Activated effector memory CD4-positive, alpha-beta T cell treated with anti-CD3 and anti-CD28 coated beads, Interleukin-2, amount 50 U/mL, for 16 hours (primary cell): ENCODE measurements around the gene SPARC.
"Not testable (repeated sequence)": the region's sequence is repeated elsewhere in the genome, so short reads cannot be mapped to it uniquely, and the experiment has no call there.

ENCODE experiments used
- DNase-seq: peaks from one replicate; pipeline ENCODE4 v3.0.0-alpha.2; 2020

The SPARC gene, protein sequence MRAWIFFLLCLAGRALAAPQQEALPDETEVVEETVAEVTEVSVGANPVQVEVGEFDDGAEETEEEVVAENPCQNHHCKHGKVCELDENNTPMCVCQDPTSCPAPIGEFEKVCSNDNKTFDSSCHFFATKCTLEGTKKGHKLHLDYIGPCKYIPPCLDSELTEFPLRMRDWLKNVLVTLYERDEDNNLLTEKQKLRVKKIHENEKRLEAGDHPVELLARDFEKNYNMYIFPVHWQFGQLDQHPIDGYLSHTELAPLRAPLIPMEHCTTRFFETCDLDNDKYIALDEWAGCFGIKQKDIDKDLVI

DNA sequence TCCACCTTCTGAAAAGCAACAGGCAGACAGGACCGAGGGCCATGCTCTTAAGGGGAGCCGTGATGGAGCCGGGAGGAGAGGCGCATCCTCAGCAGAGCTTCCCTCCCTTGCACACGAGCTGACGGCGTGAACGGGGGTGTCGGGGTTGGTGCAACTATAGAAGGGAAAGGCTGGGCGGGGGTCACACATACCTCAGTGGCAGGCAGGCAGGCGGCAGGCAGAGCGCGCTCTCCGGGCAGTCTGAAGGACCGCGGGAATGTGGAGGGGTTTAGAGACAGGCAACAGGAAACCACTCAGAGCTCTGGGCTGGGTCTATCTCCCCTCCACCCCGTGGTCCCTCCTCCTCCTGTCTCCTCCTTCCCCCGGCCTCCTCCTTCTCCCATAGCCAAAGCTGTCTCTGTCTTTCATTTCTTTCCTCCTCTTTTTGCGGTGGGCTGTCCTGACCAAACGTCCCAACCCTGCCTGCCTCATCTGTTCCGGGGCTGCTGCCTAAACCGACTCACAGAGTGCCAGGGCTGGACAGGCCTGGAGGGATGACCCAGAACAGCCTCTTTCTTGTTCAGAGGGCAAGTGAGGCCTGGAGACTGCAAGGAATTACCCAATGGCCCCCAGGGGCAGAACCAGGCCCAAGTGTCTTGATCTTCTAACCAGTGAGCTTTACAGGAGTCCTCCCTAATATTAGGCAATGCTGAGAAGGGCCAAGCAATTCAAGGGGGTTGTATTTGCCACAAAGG is at the start of gene SPARC:
SPARC (minus strand) TSS at position 242 of the 734 bp plus-strand sequence. CDS start 10,727 bp downstream, outside the sequence.
- no peak for DNase-seq

DNA sequence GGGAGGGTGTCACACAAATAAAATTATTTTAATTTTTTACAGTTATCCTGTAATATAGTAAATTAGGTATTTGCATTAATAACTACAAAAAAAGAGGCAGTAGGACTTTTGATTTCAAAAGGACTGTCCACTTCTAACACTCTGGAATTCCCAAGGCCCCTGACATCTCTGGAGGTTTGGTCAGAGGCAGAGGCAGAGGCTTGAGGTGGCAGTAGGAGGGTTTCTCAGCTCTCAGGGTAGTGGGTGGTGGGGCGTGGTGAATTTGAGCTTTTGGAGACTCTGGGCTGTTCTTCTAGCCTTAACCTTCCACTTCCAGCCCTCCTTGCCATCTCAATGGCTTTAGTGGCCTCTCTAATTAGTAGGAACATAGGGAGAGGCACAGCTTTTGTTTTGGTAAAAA is 48.9 kb upstream of the SPARC start:
- DNase-seq = no peak

DNA sequence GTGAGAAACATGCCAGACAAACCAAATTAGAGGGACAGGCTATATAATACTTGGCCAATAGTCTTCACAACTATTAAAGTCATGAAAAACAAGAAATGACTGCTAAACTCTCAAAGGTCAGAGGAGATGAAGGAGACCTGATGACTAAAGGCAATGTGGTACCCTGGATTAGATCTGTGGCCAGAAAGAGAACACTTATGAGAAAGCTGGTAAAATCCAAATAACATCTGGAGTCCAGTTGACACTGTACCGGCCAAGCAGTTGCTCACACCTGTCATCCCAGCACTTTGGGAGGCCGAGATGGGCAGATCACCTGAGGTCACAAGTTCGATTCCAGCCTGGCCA is 47.3 kb upstream of the SPARC start:
- DNase-seq = no peak

DNA sequence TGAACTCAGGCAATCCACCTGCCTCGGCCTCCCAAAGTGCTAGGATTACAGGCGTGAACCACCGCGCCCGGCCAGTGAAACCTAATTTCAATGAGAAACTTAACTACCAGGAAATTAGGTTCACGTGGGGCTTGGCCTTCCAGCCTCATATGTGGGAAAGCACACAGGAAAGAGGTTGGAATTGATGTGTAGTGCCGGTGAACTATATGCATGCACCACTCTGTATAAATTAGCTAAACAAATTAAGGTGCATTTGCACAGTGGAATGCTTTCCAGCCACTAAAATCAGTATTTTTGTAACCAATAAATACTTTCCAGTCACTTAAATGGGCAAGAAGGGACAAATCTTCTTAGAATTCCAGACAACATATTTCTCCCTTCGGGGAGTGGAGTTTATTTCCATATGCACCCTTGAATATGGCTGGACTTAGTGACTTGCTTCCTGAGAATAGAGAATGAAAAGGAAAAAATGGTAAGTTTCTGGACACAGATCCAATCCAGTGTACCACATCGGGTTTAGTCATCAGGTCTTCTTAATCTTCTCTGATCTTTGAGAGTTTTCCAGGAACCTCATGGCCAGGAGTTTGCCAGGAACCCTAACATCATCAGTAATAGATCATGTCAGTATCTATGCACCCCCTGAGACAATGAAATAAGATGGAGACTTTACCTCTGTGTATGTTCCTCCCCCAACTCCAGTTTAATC is 46.8 kb upstream of the SPARC start:
- DNase-seq = no peak

DNA sequence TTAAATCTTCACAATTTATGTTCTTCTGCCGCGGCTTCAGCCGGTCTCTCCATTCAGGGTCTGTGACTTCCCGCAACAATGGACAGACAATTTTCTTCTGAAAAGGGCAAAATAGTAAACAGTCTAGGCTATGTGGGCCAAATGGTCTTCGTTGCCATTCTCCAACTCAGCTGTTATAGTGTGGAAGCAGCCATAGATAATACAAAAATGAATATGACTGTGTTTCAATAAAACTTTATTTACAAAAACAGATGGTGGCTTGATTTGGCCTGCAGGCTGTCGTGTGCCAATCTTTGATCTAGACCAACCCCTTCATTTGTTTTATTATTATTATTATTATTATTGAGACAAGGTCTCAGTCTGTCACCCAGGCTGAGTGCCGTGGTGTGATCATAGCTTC is 43.7 kb upstream of the SPARC start:
- no peak for DNase-seq

DNA sequence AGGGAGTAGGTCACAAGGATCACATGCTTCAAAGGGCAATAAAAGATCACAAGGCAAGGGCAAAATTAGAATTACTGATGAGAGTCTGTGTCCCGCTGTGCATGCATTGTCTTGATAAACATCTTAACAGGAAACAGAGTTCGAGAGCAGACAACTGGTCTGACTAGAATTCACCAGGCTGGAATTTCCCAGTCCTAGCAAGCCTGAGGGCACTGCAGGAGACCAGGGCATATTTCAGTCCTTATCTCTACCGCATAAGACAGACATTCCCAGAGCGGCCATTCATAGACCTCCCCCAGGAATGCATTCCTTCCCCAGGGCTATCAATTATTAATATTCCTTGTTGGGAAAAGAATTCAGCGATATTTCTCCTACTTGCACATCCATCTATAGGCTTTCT is 42.9 kb upstream of the SPARC start:
- not testable (repeated sequence) for DNase-seq

DNA sequence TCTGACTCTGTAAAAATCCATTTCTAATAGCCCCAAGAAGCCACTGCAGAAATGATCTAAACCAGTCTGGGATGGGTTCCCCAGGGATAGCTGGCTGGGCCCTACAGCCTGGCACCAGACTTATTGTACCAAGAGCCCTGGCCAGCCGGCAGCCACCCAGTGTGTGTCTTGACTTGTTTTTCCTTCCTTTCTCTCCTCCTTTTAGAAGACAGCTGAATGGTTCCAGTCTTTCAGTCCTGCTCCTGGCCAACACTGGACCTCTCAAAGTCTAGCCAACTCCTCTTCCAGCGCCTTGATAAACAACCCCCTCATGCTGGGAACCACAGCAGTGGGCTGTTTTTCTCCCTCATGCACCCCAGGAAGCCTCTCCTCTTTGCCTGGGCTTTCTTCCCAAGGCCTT is 37.6 kb upstream of the SPARC start:
- no peak for DNase-seq

DNA sequence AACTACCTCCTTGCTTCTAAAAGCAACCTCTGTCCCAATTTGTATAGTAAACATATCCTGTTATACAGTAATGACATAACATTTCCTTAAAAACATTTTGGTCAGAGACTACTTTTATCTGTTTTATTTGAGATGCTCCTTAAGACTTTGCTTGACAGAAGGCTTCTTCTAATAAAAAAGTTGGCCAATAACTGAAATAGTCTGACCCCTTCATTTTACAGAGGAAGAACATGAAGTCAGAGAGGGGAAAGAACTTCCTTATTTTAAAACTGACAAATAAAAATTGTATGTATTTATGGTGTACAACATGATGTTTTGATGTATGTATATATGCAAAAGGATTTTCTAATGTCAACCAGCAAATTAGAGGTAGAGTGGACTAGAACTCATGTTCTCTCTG is 35.8 kb upstream of the SPARC start:
- DNase-seq = no peak

DNA sequence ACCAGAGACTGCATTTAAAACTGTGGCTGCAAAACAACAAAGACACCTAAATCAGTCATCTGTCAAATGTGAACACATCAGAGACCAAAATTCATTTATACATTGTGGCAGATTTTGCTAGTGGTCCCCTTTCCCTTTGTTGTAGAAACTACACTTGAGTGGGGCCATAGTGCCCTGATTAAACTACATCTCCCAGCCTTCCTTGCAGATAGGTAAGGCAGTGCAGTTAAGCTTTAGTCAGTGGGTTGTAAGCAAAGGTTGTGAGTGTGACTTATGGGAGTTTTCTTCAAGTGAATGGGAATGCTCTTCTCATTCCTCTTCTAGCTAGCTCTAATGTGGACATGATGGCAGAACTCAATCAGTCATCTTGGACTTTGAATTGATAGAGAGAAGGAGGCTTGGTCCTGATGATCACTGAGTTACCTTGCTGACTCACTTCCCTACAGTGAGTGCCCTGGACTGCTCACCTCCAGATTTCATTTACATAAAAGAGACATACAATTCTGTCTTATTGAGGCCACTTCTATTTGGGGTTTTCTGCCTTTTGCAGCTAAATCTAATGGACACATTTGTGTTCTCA is 35.2 kb upstream of the SPARC start:
- DNase-seq = no peak

DNA sequence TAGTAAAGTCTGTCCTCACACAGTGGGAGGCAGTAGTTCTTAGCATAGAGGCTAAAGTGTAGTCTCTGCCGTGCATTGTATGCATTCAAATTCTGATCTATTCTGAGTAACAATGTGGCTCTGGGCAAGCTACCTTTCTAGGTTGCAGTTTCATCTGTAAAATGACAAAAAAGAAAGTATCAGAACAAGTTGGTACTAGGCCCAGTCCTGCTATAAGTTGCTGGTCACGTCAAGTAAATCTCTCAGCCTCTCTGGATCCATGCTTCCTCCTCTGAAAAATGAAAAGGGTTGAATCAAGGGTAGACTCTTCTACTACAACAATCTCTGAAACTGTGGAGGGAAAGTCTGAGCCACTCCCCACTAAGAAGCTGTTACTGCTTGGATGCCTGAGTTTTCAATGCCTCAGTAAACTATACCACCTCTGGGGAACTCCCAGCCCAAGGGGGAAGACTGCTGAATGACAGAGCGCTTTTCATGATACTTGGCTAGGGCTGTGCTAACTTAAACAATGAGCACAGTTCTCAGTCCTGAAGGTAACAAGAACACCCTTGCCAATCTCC is 34.5 kb upstream of the SPARC start:
- DNase-seq = no peak

DNA sequence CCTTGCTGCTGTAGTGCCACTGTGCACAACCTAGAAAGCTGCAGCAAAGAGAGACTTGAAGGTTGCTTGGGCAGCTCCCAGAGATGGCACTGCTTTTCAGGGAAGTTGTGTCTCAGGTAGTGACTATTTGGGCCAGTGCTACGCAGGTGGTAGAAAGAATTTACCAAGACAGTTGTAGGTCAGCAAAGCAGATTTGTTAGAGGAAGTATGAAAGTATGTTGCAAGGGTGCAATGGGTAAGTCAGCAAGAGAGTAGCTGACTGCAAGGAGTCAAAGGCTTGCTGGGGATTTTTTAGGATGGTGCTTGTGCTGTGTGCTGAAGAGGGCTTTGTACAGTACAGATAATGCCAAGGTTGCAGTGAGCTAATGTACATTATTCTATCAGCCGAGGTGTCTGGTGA is 33.5 kb upstream of the SPARC start:
- DNase-seq = no peak

DNA sequence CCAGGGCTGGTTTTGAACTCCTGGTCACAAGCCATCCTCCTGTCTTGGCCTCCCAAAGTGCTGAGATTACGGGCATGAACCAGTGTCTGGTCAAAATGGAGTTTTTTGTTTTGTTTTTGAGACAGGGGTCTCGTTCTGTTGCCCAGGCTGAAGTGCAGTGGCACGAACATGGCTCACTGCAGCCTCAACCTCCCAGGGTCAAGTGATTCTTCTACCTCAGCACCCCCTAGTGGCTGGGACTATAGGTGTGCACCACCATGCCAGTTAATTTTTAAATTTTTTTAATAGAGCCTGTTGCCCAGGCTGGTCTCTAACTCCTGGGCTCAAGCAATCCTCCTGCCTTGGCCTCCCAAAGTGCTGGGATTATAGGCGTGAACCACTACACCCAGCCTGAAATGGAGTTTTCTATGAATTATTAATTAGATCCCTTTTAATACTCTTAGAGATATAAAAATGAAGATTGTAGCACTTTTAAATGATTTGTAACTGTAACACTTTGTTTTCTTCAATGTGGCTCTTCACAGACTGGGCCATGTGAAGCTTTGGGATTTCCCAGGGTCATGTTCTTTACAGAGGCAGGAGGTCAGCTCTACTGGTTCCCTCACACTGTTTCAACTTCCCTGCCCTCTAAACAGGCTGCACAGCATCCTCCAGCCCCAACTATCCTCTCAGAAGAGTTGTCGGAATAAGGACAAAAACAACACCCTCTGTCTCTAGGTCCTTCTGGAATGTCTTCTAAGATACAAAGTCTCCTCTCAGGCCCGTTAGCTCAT is 32.7 kb upstream of the SPARC start:
- no peak for DNase-seq

DNA sequence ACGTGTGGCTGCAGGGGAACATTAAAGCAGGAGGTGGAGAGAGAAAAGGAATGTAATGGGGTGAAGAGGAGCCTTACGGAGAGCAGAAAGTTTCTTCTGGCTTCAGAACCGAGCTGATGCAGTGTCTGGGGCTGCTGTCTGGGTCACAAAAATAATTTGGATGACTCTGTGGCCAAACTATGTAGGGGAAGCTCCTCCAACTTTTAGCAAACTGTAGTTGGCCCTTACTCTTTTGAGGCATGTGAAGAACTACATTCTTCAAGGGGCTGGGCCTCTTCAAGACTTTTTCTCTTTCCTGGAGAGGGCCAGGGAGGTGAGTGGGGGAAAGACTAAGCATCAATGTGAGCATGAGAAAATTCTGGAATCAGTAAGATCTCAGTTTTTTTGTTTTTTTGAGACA is 31.9 kb upstream of the SPARC start:
- no peak for DNase-seq

DNA sequence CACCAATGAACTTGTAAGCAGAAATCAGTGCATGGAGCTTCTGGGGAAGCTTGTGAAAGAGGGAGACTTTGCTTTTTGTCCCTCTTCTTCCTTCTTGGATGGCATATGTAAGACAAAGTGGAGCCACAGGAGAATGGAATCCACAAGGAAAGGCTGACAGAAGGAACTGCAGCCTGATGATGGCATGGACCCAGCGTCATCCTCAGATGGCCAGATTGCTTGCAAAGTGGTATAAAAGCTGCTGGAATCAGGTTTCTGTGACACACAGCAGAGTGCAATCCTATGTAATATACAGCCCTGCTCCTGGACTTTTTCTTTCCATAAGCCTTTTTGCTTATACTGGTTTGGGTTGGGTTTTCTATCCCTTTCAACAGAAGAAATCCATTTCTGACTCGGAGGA is 31.4 kb upstream of the SPARC start:
- DNase-seq = no peak

DNA sequence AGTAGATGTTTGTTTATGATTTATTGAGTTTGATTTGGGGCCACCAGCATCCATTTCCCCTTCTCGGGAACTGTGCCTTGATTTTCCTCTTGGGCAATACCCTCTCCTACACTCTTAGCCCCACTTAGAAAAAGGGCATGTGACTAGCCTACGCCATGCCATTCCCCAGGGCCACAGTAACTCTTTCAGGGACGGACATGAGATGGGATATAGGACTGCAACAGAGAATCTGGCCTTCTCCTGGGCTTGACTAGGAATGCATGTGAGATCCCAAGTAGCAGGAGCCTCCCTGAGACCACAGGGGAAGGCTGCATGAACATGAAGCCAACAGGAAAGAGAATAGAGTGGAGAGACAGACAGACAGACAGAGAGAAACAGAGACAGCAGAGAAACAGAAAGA is 30.7 kb upstream of the SPARC start:
- DNase-seq = no peak

DNA sequence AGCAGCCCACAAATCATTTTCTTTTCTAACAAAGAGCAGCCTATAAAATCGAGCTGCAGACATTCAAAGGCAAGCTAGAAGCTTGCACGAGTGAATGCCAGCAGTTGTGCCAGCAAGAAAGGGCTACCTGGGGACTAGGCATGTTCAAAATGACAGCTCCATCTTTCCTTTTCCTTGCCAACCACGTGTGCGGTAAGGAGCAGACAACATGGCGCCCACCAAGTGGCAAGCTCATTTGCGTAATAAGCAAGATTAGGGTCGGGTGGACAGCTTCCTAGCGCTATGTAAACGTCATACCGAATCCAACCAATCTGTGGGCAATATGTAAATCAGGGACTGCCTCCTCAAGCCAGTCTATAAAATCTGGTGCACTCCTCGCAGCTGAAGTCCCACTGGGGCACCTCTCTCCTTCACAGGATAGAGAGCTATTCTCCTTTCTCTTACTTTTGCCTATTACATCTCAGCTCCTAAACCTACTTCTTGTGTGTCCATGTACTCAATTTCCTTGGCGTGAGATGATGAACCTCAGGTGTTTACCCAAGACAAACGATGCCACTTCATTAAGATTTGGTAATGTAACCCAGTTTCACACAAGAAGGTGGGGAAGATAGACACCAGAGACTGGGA is 22.5 kb upstream of the SPARC start:
- DNase-seq = no peak

DNA sequence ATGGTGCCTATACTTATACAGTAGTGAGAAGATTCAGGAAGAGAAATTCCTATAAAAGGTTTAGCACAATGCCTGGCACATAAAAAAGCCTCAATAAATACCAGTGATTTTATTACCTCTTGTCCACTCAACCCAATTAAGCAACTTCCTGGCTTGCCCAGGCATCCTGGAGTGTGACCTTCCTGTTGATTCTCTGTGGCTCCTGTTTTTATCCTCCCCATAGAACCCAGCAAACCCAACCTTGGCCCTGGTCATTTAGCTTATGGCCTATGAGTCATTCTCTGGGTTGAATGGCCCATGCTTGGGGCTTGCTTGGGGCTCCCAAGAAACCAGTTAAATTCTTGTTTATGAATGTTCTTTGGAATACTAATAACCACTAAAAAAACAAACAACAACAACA is 21.4 kb upstream of the SPARC start:
- no peak for DNase-seq

DNA sequence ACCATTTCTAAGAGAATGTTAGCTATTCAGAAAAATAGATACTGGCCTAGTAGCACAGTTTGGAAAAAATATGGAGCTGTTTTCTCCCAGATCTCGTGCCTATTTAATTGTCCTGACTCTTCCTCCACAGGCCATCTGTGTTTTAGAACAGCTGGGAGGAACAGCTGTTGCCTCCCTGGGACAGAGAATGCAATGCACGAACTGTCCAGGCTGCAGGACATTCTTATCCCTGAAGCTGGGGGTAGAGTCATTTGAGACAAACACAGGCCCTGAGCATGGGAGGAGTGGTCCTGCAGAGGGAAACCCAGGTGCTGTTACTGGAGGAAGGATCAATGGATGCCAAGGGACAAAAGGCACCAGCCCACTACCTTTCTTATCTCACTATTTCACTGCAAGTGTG is 20.9 kb upstream of the SPARC start:
- no peak for DNase-seq

DNA sequence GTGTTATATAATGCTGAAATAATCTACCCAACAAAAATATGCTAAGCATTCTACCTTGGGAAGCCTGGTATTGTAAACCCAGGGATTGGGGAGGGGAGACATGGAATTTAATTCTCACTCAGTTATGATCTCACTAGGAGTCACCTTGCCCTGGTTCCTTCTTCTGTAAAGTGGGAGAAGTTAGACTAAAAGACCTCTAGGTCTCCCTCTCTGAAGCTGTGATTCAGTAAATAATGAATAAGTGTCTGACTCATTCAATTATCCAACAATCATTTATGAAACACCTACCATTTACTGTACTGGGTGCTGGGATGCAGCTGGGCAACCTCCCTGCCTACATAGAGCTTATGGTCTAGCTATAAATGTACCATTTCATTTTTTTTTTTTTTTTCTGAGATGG is 20.2 kb upstream of the SPARC start:
- DNase-seq = no peak

DNA sequence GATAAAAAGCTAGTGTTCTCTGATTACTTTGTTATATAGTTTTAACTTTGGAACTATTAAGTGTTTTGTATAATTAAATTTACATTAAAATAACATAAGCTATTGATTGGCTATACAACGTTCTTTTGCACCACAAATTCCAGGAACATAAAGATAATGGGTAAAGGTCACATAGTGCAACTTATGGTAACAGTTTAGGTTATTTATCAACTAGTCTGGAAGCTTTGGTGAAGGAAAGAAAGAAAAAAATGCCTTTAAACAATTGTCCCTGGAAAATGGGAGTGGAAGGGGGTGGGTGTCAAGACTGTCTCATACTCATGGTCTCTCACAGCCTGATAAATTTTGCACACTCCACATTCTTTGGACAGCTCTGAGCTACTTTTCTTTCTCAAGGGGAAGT is 17.1 kb upstream of the SPARC start:
- no peak for DNase-seq

DNA sequence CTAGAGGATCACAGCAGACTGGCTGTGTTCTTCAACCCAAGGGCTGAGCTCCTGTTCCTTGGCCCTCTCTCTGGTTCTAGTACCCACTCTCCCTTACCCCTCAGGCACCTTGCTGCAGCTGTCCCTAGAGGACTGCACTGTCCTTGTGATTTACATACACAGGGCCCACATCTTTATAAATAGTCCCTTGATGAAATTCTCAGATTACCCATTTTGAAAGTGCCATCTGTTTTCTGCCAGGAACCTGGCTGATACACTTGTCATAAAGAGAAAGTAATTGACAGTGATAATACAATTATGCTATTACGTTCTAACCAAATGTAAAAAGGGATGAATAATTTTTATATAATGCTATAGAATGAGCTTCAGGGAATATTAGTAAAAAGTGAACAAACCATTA is 16.5 kb upstream of the SPARC start:
- DNase-seq = no peak

DNA sequence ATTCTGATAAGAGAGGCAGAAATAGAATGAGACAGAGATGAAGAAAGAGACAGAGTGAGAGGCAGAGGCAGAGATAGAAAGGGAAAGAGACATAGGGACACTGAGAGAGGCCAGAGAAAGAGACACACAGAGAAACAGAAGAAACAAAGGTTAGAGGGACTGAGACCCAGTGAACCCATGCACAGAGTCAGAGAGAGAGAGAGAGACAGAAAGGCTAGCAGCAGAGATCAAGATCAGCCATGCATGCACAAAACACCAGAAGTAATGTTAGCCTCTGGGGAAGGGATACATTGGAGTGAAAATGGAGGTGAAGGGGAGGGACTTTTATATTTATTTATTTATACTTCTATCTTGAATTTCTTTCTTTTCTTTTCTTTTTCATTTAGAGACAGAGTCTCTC is 14.1 kb upstream of the SPARC start:
- DNase-seq = no peak
